Sigmoid colon (tissue), 7 donors: ENCODE data around the gene TXNL1. TPM values are rescaled to one million over a fixed set of nuclear protein-coding genes. Genes with fewer than 3 reads are reported as not detected.
A peak's percentile ranks its signal among the peaks of the same experiment; 100 is the strongest.

Experiments used
- DNase-seq: peaks from one replicate; pipeline ENCODE4 v3.0.0-alpha.2; 2019
- H3K27ac ChIP-seq, 4 donors: fragments of 200-600 bp; sonication (generic); one replicate each; pipeline ENCODE4 v1.5.1; 2016 to 2019; ENCODE audit warnings: mild to moderate bottlenecking in 1 of 4
- H3K27me3 ChIP-seq, 3 donors: fragments of 200-600 bp; sonication (generic); one replicate each; pipeline ENCODE4 v1.5.1; 2019; ENCODE audit warnings: mild to moderate bottlenecking in 1 of 3
- H3K36me3 ChIP-seq, 4 donors: fragments of 200-600 bp; sonication (generic); one replicate each; pipeline ENCODE4 v1.5.1; 2016 to 2019
- H3K4me1 ChIP-seq, 4 donors: fragments of 200-600 bp; sonication (generic); one replicate each; pipeline ENCODE4 v1.5.1; 2017 to 2019
- H3K4me3 ChIP-seq, 4 donors: fragments of 200-600 bp; sonication (generic); one replicate each; pipeline ENCODE4 v1.5.1; 2017 to 2019; ENCODE audit warnings: mild to moderate bottlenecking in 2 of 4, moderate library complexity in 1 of 4
- H3K9me3 ChIP-seq, 4 donors: fragments of 200-600 bp in 3 of 4; sonication (generic) in 3 of 4; one replicate each; pipeline versions ENCODE4 v1.5.1 to v1.6.1; 2013 to 2019
- EP300 ChIP-seq, 4 donors: sonication (generic); formaldehyde crosslinking; IDR thresholded peaks; one replicate each; pipeline ENCODE4 v1.6.1; 2017; ENCODE audit warnings: antibody characterized with exemption in 4 of 4
- POLR2A ChIP-seq, 2 donors: fragments of 450-650 bp; IDR thresholded peaks; one replicate each; pipeline ENCODE4 v1.6.1; 2016; ENCODE audit warnings: antibody characterized with exemption in 2 of 2, mild to moderate bottlenecking in 2 of 2, moderate library complexity in 2 of 2
- POLR2AphosphoS5 ChIP-seq, 4 donors: sonication (generic); formaldehyde crosslinking; IDR thresholded peaks; one replicate each; pipeline ENCODE4 v1.6.1; 2017; ENCODE audit warnings: antibody characterized with exemption in 4 of 4
- WGBS, 2 donors: extraction: QIAGEN DNeasy Blood & Tissue Kit; methylation state at CpG; one replicate each; pipeline ENCODE4 v1.1.7; 2013; 5-methylcytosine and 5-hydroxymethylcytosine counted together
- intact Hi-C: fragments of 100-400 bp; cut with DNase I; formaldehyde crosslinking; loops from one replicate; pipeline ENCODE4 v1.15.1; 2023
- polyA plus RNA-seq, 3 donors: library from polyadenylated mRNA; stranded (reverse); fragments of 200-250 nt; gene quantifications; one replicate each; pipeline ENCODE4 v1.2.3, GENCODE V29; 2013
- total RNA-seq, 4 donors: library from RNA; depleted of rRNA; stranded (reverse); fragments of >200 nt; gene quantifications; one replicate each; pipeline ENCODE4 v1.1.0, GENCODE V29; 2016
- TF ChIP-seq, protein P1 (sequence below), 4 experiments: fragments of 450-650 bp in 3 of 4; fragments of 200-600 bp in 1 of 4; IDR thresholded peaks; one replicate each; pipeline ENCODE4 v1.5.1; 2016 to 2019; ENCODE audit warnings: antibody characterized with exemption in 4 of 4, mild to moderate bottlenecking in 3 of 4, moderate library complexity in 2 of 4
- donor health status: healthy with polysubstance abuse.
- donor health status: Bipolar disorder and iron deficiency.
- donor health status: healthy.

TXNL1 gene
- total and polyA plus RNA-seq, 7 donors = 39.8 to 79.1 (median 47.9) TPM

DNA sequence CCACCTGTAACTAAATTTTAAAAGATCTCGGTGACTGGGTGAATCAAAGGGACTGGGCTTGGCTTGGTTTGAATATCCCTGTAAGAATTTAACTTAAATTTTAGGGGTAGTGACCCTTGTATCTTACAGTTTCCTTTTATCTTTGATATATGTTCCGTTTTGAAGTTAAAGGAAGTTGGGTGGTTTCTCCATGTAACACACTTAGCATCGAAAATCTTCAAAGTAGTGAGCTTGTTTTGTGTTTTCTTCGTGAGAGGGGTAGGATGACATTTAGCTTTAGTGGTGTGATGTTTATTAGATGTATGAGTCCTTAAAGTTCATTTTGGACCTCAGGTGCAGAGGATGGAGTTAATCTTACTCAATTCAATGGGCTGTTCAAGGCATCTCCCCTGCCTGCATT lies 14.4 kb upstream of the TXNL1 start:
- Histone ChIP-seq H3K36me3 (no peaks in the 10 kb centered on the region), H3K27ac (no peak overlapping the region), H3K9me3 (no peaks in the 10 kb centered on the region), H3K27me3 (no peaks in the 10 kb centered on the region), H3K4me3 (no peak overlapping the region), H3K4me1 (peaks cover 0 to 21% (median 12%) of the 10 kb centered on the region in 4 donors)
- no peak for DNase-seq
- 22 to 29% methylated on average over 4 of the region's 4 CpGs for WGBS, 2 donors
- TF ChIP-seq POLR2AphosphoS5 (IDR thresholded peaks at IDR 0.05) (no peak), EP300 (IDR thresholded peaks at IDR 0.05) (no peak), POLR2A (IDR thresholded peaks at IDR 0.05) (no peak)
- TF ChIP-seq, protein P1, sequence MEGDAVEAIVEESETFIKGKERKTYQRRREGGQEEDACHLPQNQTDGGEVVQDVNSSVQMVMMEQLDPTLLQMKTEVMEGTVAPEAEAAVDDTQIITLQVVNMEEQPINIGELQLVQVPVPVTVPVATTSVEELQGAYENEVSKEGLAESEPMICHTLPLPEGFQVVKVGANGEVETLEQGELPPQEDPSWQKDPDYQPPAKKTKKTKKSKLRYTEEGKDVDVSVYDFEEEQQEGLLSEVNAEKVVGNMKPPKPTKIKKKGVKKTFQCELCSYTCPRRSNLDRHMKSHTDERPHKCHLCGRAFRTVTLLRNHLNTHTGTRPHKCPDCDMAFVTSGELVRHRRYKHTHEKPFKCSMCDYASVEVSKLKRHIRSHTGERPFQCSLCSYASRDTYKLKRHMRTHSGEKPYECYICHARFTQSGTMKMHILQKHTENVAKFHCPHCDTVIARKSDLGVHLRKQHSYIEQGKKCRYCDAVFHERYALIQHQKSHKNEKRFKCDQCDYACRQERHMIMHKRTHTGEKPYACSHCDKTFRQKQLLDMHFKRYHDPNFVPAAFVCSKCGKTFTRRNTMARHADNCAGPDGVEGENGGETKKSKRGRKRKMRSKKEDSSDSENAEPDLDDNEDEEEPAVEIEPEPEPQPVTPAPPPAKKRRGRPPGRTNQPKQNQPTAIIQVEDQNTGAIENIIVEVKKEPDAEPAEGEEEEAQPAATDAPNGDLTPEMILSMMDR (IDR thresholded peaks at IDR 0.05) = no peak
- intact Hi-C loops = loop anchor here (5.0 kb wide), 1 partner anchor 1421 kb away; no protein-coding TSS in a partner anchor

DNA sequence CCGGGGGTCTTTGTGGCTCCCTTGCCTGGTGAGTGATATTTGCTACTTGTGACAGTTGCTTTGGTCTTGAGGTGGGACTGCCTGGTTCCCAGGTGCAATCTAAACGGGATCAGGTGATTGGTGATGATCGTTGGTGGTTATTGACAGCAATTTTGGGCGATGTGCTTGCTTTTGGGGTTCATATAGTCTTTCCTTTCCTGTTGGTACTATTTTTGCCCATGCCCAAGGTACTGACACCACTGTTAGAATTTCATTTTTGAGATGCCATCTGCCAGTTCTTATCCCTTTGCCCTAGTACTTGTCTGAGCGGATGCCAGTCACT lies 13.3 kb upstream of the TXNL1 start:
- DNase-seq = no peak
- H3K27me3 ChIP-seq = no peaks in the 10 kb centered on the region
- 3 to 7% methylated on average over 5 of the region's 5 CpGs for WGBS, 2 donors
- H3K4me1 ChIP-seq = peaks cover 0 to 21% (median 12%) of the 10 kb centered on the region in 4 donors
- peak overlapping the region; percentile 84 to 92 (median 88) for H3K4me3 ChIP-seq
- TF ChIP-seq POLR2AphosphoS5 (IDR thresholded peaks at IDR 0.05) (no peak), EP300 (IDR thresholded peaks at IDR 0.05) (no peak), POLR2A (IDR thresholded peaks at IDR 0.05) (no peak)
- TF ChIP-seq, protein P1 (IDR thresholded peaks at IDR 0.05) = no peak
- no peaks in the 10 kb centered on the region for H3K36me3 ChIP-seq
- H3K27ac ChIP-seq = peak overlapping the region; percentile 87 to 91 (median 90)
- H3K9me3 ChIP-seq = no peaks in the 10 kb centered on the region
- intact Hi-C loops = loop anchor here (1.0 to 5.0 kb wide), 2 partner anchors 13 to 1419 kb away; partner anchors contain the start of gene TXNL1

DNA sequence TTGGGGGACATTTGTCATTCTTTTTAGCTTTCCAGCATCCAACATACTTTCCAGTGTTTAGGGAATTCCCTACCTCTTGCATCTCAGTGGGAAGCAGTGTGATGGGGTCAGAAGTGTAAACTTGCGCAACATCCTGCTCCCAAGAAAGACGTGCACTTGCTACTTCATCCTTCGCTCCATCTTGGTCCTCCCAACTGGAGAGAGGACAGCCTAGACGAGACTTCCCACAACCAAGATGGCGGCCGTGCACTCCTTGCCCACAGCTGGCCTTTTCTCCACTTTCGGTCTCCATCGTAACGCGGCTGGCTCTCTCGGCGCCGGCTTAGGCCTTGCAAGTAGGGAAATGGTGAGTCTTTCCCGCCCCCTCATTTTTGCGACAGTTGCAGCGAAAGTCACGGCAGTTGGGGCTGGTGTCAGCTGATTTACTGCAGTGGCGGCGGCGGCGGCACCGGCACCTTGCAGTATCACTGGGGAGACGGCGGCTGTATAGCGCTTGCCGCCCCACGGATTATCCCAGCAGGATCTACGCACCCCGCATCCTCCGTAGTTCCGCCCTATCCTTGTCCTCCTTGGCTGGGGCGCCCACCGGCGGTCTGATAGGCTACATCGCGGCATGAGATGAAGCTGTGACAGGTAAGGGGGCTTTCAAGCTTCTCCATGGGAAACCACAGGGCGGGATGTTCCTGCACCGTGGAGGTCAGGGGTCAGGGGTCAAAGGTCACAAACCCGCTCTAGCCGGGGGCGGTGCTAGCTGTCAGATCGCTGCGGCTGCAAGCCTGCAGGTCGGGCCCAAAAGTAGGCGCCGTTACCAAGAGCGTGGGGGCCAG lies 12.8 kb upstream of the TXNL1 start, which contains the start of gene WDR7:
WDR7 (plus strand) TSS at position 416 of the 827 bp plus-strand sequence. CDS start 21,157 bp downstream, outside the sequence.
- Histone ChIP-seq H3K9me3 (no peaks in the 10 kb centered on the region), H3K27me3 (no peaks in the 10 kb centered on the region), H3K4me3 (peak within 1 kb of the TSS; percentile 84 to 92 (median 88)), H3K36me3 (no peaks in the 10 kb centered on the region), H3K4me1 (peaks cover 0 to 21% (median 12%) of the 10 kb centered on the region in 4 donors), H3K27ac (peak within 1 kb of the TSS; percentile 87 to 91 (median 90))
- 1% methylated on average over 47 of the region's 47 CpGs for WGBS, 2 donors
- intact Hi-C loops = loop anchor here (1.0 to 5.0 kb wide), 2 partner anchors 13 to 1419 kb away; partner anchors contain the start of gene TXNL1
- TF ChIP-seq POLR2AphosphoS5 (IDR thresholded peaks at IDR 0.05) (peak; percentile 35 to 83 (median 63)), EP300 (IDR thresholded peaks at IDR 0.05) (no peak), POLR2A (IDR thresholded peaks at IDR 0.05) (peak in 1 of 2 donors; percentile 18)
- TF ChIP-seq, protein P1 (IDR thresholded peaks at IDR 0.05) = peak in 1 of 4 experiments; percentile 8
- DNase-seq = peak; percentile 99

DNA sequence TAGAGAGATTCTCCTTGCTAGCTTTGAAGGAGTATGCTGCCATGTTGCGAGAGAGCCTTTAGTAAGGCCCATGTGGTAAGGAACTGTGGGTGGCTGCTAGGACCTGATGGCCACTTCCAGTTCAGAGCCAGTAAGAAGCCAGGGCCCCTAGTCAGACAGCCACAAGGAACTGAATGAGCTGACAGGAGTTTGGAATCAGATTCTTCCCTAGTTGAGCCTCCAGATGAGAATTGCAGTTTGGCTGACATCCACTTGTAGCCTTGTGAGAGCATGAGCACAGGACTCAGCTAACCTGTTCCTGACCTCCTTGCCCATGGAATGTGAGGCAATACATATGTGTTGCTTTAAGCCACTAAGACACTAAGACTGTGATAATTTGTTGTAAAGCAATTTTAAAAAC lies 11.6 kb upstream of the TXNL1 start:
- TF ChIP-seq POLR2A (IDR thresholded peaks at IDR 0.05) (no peak), POLR2AphosphoS5 (IDR thresholded peaks at IDR 0.05) (no peak), EP300 (IDR thresholded peaks at IDR 0.05) (no peak)
- H3K4me1 ChIP-seq = peaks cover 0 to 21% (median 12%) of the 10 kb centered on the region in 4 donors
- H3K27me3 ChIP-seq = no peaks in the 10 kb centered on the region
- DNase-seq = no peak
- H3K4me3 ChIP-seq = no peak overlapping the region
- H3K36me3 ChIP-seq = no peaks in the 10 kb centered on the region
- H3K27ac ChIP-seq = peak overlapping the region in 1 of 4 donors; percentile 91
- 94 to 97% methylated on average over 1 of the region's 1 CpG for WGBS, 2 donors
- intact Hi-C loops = loop anchor here (5.0 kb wide), 1 partner anchor 1418 kb away; no protein-coding TSS in a partner anchor
- no peaks in the 10 kb centered on the region for H3K9me3 ChIP-seq
